BLaER1 treated with 17β-estradiol and CSF1 and Interleukin-3, amounts not matched to agents 10 nM and 100 nM (cell line): ENCODE data around the gene FBN1.

Source experiments
- H3K27ac ChIP-seq, 11 experiments: shearing (Covaris generic); formaldehyde crosslinking; 2 replicates each; pipeline ENCODE4 v1.8.1; 2022
- H3K27me3 ChIP-seq, 11 experiments: shearing (Covaris generic); formaldehyde crosslinking; 2 replicates each; pipeline ENCODE4 v1.8.1; 2022
- H3K36me3 ChIP-seq, 11 experiments: shearing (Covaris generic); formaldehyde crosslinking; 2 replicates each; pipeline ENCODE4 v1.8.1; 2022
- H3K4me1 ChIP-seq, 10 experiments: shearing (Covaris generic); formaldehyde crosslinking; 2 replicates each; pipeline ENCODE4 v1.8.1; 2022
- H3K4me2 ChIP-seq, 11 experiments: shearing (Covaris generic); formaldehyde crosslinking; 2 replicates each; pipeline ENCODE4 v1.8.1; 2022
- H3K4me3 ChIP-seq, 10 experiments: shearing (Covaris generic); formaldehyde crosslinking; 2 replicates each; pipeline ENCODE4 v1.8.1; 2022
- H3K9ac ChIP-seq, 11 experiments: shearing (Covaris generic); formaldehyde crosslinking; 2 replicates each; pipeline ENCODE4 v1.8.1; 2022
- H3K9me3 ChIP-seq, 11 experiments: shearing (Covaris generic); formaldehyde crosslinking; replicated peaks in 1 of 11; 2 replicates each; pipeline ENCODE4 v1.8.1; 2022
- H4K20me1 ChIP-seq, 11 experiments: shearing (Covaris generic); formaldehyde crosslinking; 2 replicates each; pipeline ENCODE4 v1.8.1; 2022
- Cebpa-rat ChIP-seq, 11 experiments: shearing (Covaris generic); IDR thresholded peaks; 2 replicates each; pipeline ENCODE4 v1.8.1; 2022

FBN1 gene

DNA sequence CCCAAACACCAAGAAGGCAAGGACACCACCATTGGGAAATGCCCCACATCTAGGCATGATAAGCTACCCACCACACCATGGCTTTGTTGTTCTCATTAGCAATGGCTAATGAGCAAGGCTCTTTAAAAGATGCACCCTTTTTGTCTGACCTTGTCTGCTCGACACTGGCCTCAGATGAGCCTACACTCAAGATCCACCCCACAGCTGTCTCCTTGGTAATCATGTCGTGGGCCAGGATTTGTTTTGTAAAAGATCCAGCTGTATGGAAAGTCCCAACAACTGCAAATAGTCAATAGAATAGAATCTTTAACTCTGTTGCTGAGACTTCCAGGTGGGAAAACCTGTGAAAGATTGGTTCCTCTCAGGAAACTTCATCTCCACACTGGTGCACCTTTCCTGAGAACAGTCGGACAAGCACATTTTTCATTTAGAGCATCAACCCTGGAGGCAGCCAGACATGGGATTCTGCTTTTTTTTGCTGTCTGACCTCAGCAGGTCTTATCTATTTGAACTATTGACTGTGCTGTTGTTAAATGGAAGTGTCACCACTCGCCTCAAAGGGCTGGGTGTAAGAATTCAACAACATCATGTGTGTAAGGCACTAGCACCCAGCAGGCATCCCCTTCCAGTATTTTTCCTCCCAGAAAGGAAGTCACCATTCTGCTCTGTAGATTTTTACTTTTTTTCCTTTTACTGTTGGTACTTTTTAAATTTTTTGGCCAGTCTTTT is 278.8 kb downstream of the FBN1 start:
- Histone ChIP-seq H3K4me1 (peaks cover 0 to 6% (median 0%) of the 10 kb centered on the region in 10 experiments; a peak in 1 of 20 replicates), H3K9ac (no peak overlapping the region), H3K9me3 (no peaks in the 10 kb centered on the region), H3K4me3 (no peak overlapping the region), H4K20me1 (no peaks in the 10 kb centered on the region), H3K36me3 (no peaks in the 10 kb centered on the region), H3K27me3 (no peaks in the 10 kb centered on the region), H3K27ac (no peak overlapping the region), H3K4me2 (no peak overlapping the region)
- TF ChIP-seq Cebpa-rat (IDR thresholded peaks at IDR 0.05): no peak

DNA sequence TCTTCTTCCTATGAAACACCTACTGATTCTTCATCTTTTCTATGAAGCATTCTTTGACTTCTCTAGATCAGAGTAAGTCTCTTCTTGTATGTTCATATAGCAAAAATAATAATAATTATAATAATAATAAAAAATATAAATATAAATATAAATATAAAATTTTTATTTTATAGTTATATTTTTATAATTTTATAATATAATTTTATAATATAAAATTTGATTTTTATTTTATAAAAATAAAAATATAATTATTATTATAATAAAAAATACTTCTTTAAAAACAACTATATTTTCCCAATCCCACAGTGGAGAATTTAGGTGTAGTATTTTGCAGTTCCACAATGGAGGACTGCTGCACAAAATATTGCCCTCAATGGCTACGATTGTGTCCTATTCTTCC is 279.9 kb downstream of the FBN1 start:
- Histone ChIP-seq H3K4me2 (no peak overlapping the region), H3K9ac (no peak overlapping the region), H3K4me3 (no peak overlapping the region), H3K9me3 (no peaks in the 10 kb centered on the region), H3K27ac (no peak overlapping the region), H4K20me1 (no peaks in the 10 kb centered on the region), H3K36me3 (no peaks in the 10 kb centered on the region), H3K4me1 (peaks cover 0 to 6% (median 0%) of the 10 kb centered on the region in 10 experiments; a peak in 1 of 20 replicates), H3K27me3 (no peaks in the 10 kb centered on the region)
- no peak for TF ChIP-seq Cebpa-rat (IDR thresholded peaks at IDR 0.05)

GRCh38 chr15:48363474-48363873 is 282.0 kb downstream of the FBN1 start:
- H3K27ac ChIP-seq: no peak overlapping the region
- TF ChIP-seq Cebpa-rat (IDR thresholded peaks at IDR 0.05): no peak
- no peaks in the 10 kb centered on the region for H3K9me3 ChIP-seq
- peaks cover 6 to 12% (median 6%) of the 10 kb centered on the region in 10 experiments; a peak in 18 of 20 replicates for H3K4me1 ChIP-seq
- no peaks in the 10 kb centered on the region for H3K27me3 ChIP-seq
- no peak overlapping the region for H3K4me2 ChIP-seq
- H3K36me3 ChIP-seq: no peaks in the 10 kb centered on the region
- no peak overlapping the region for H3K9ac ChIP-seq
- H3K4me3 ChIP-seq: no peak overlapping the region
- H4K20me1 ChIP-seq: no peaks in the 10 kb centered on the region

DNA sequence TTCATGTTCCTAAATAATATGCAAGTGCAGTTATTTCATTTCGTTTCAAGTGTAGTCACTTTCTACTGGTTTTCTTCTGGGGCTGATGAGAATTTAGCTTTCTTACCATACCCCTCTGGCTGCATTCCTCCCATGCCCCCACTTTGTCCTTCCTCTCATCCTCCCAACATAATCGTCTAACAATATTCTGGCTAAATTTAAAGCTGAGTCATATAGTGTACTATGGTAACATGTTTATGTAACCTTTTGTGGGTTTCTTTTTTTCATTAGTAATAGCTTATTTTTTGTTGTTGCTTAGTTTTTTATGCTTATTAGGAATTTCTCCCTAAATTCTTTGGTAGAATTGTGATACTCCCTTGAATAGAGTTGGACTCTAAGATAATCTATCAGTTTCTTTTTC is 283.8 kb downstream of the FBN1 start:
- peak overlapping the region in 1 of 11 experiments; percentile 18; a peak in 1 of 22 replicates for H3K4me2 ChIP-seq
- H3K27me3 ChIP-seq: no peaks in the 10 kb centered on the region
- H3K9me3 ChIP-seq: no peaks in the 10 kb centered on the region
- no peak overlapping the region for H3K27ac ChIP-seq
- no peaks in the 10 kb centered on the region for H4K20me1 ChIP-seq
- TF ChIP-seq Cebpa-rat (IDR thresholded peaks at IDR 0.05): no peak
- peaks cover 8 to 10% (median 9%) of the 10 kb centered on the region in 10 experiments; a peak in 18 of 20 replicates for H3K4me1 ChIP-seq
- H3K4me3 ChIP-seq: no peak overlapping the region
- no peaks in the 10 kb centered on the region for H3K36me3 ChIP-seq
- no peak overlapping the region for H3K9ac ChIP-seq

GRCh38 chr15:48360841-48361240 is 284.7 kb downstream of the FBN1 start:
- Histone ChIP-seq H4K20me1 (no peaks in the 10 kb centered on the region), H3K27ac (no peak overlapping the region), H3K4me2 (no peak overlapping the region), H3K27me3 (no peaks in the 10 kb centered on the region), H3K9me3 (no peaks in the 10 kb centered on the region), H3K4me1 (peaks cover 8 to 10% (median 9%) of the 10 kb centered on the region in 10 experiments; a peak in 18 of 20 replicates), H3K9ac (no peak overlapping the region), H3K36me3 (no peaks in the 10 kb centered on the region), H3K4me3 (no peak overlapping the region)
- no peak for TF ChIP-seq Cebpa-rat (IDR thresholded peaks at IDR 0.05)
